SK-N-SH treated with all-trans-retinoic acid at 6 μM for 48 hours (cell line): ENCODE results near the gene JAKMIP1.

ENCODE experiments used
- ESRRG ChIP-seq: fragments of 250-450 bp; sonication (Bioruptor Pico); IDR thresholded peaks from 2 replicates; pipeline ENCODE4 v1.6.1; 2021; ENCODE audit warnings: mild to moderate bottlenecking
- GLIS3 ChIP-seq: fragments of 250-450 bp; sonication (Bioruptor Pico); IDR thresholded peaks from 2 replicates; pipeline ENCODE4 v1.5.0; 2020; ENCODE audit warnings: mild to moderate bottlenecking, moderate library complexity
- OSR1 ChIP-seq: fragments of 250-450 bp; sonication (Bioruptor Pico); IDR thresholded peaks from 2 replicates; pipeline ENCODE4 v1.8.0; 2022; ENCODE audit warnings: moderate library complexity, mild to moderate bottlenecking, inconsistent platforms
- ZFP30 ChIP-seq: fragments of 450-650 bp; formaldehyde crosslinking; IDR thresholded peaks from 2 replicates; pipeline ENCODE4 v1.5.0; 2022; ENCODE audit warnings: mild to moderate bottlenecking, moderate library complexity
- TF ChIP-seq, protein P1 (sequence below): fragments of 250-450 bp; sonication (Bioruptor Pico); IDR thresholded peaks from 2 replicates; pipeline ENCODE4 v1.8.0; 2020; ENCODE audit warnings: mild to moderate bottlenecking, moderate library complexity, borderline replicate concordance

DNA sequence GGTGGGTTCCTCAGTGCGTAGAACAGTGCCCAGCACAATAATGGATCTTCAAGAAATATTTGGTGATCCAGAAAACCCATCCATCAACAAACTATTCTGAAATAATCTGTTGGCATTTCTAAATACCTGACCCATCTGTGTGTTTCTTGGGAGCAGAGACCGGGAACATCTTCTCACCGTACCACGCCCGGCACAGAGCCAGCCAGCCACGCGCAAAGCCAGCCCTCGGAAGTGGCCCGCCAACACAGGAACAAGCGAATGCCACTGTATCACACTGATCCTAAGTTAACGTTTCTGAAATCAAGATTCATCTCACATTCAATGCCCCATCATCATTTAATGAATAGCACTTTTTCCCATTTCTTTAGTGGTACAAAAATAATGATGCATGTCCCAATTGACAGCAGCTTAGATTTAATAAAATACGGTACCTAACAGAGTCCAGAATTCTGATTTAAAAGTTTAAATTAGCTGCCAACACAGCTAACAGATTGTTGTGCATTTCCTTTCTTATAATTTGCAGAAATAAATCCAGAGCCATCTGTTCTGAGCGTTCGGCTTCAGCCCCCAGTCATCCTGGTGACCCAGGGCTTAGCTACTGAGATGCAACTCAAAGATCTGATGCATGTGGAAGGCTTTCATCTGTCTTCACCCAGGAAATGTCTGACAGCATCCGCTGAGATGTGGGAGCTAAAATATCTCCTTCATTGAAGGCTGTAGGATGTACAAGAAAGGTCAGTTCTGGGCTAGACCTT, 44.2 kb downstream of the JAKMIP1 start:
- TF ChIP-seq GLIS3 = no peak
- no peak for TF ChIP-seq ZFP30 (CRISPR knock-in tag)
- TF ChIP-seq, protein P1, sequence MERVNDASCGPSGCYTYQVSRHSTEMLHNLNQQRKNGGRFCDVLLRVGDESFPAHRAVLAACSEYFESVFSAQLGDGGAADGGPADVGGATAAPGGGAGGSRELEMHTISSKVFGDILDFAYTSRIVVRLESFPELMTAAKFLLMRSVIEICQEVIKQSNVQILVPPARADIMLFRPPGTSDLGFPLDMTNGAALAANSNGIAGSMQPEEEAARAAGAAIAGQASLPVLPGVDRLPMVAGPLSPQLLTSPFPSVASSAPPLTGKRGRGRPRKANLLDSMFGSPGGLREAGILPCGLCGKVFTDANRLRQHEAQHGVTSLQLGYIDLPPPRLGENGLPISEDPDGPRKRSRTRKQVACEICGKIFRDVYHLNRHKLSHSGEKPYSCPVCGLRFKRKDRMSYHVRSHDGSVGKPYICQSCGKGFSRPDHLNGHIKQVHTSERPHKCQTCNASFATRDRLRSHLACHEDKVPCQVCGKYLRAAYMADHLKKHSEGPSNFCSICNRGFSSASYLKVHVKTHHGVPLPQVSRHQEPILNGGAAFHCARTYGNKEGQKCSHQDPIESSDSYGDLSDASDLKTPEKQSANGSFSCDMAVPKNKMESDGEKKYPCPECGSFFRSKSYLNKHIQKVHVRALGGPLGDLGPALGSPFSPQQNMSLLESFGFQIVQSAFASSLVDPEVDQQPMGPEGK (CRISPR knock-in tag) = no peak
- TF ChIP-seq OSR1 = no peak
- no peak for TF ChIP-seq ESRRG (CRISPR knock-in tag)
